T-helper 2 cell treated with Interferon-gamma antibody and Interleukin-4, amounts not matched to agents 5 μg/mL and 100 μg/mL, for 36 hours (primary cell): ENCODE results near the gene ZNF831.

Experiments
- DNase-seq: peaks from one replicate; pipeline ENCODE4 v3.0.0; 2021; ENCODE audit warnings: low spot score
- H3K27ac Mint-ChIP-seq: one replicate; pipeline ENCODE4 v1.8.0; 2021; ENCODE audit warnings: mild to moderate bottlenecking, mixed read lengths
- H3K27me3 Mint-ChIP-seq: one replicate; pipeline ENCODE4 v1.8.0; 2021; ENCODE audit warnings: low read depth, mixed read lengths
- H3K36me3 Mint-ChIP-seq: one replicate; pipeline ENCODE4 v1.8.0; 2021; ENCODE audit warnings: low read depth, mixed read lengths
- H3K4me1 Mint-ChIP-seq: one replicate; pipeline ENCODE4 v1.8.0; 2021; ENCODE audit warnings: low read depth, mixed read lengths
- H3K4me3 Mint-ChIP-seq: one replicate; pipeline ENCODE4 v1.8.0; 2022; ENCODE audit warnings: mild to moderate bottlenecking, moderate library complexity, mixed read lengths
- H3K9me3 Mint-ChIP-seq: one replicate; pipeline ENCODE4 v1.8.0; 2021; ENCODE audit warnings: mixed read lengths

ZNF831 gene

GRCh38 chr20:59232618-59233017 is 69.0 kb downstream of the ZNF831 start:
- no peak overlapping the region for H3K4me3 Mint-ChIP-seq
- H3K36me3 Mint-ChIP-seq, result peaks cover 8% of the 10 kb centered on the region
- H3K4me1 Mint-ChIP-seq, result peaks cover 6% of the 10 kb centered on the region
- no peaks in the 10 kb centered on the region for H3K27me3 Mint-ChIP-seq
- H3K27ac Mint-ChIP-seq, result no peak overlapping the region
- no peak for DNase-seq
- peaks cover 5% of the 10 kb centered on the region for H3K9me3 Mint-ChIP-seq

- H3K4me3 Mint-ChIP-seq, result no peak overlapping the region
- H3K27me3 Mint-ChIP-seq, result no peaks in the 10 kb centered on the region
- H3K4me1 Mint-ChIP-seq, result peaks cover 6% of the 10 kb centered on the region
- H3K36me3 Mint-ChIP-seq, result peaks cover 9% of the 10 kb centered on the region
- H3K27ac Mint-ChIP-seq, result peak overlapping the region; percentile 34
- DNase-seq, result no peak
- no peaks in the 10 kb centered on the region for H3K9me3 Mint-ChIP-seq
Observed at GRCh38 chr20:59235226-59235625, 71.6 kb downstream of the ZNF831 start.

- Mint-ChIP-seq H3K36me3 (peaks cover 22% of the 10 kb centered on the region), H3K9me3 (no peaks in the 10 kb centered on the region), H3K4me1 (peaks cover 9% of the 10 kb centered on the region), H3K27me3 (peaks cover 15% of the 10 kb centered on the region), H3K27ac (no peak overlapping the region), H3K4me3 (no peak overlapping the region)
- no peak for DNase-seq
Observed at GRCh38 chr20:59240006-59240405, 76.4 kb downstream of the ZNF831 start.

GRCh38 chr20:59242714-59243626 is 79.3 kb downstream of the ZNF831 start:
- H3K36me3 Mint-ChIP-seq, result peaks cover 32% of the 10 kb centered on the region
- H3K27me3 Mint-ChIP-seq, result peaks cover 15% of the 10 kb centered on the region
- no peak overlapping the region for H3K27ac Mint-ChIP-seq
- H3K4me1 Mint-ChIP-seq, result peaks cover 5% of the 10 kb centered on the region
- H3K9me3 Mint-ChIP-seq, result no peaks in the 10 kb centered on the region
- no peak overlapping the region for H3K4me3 Mint-ChIP-seq
- DNase-seq, result no peak

- Mint-ChIP-seq H3K4me1 (peaks cover 12% of the 10 kb centered on the region), H3K9me3 (peaks cover 17% of the 10 kb centered on the region), H3K36me3 (peaks cover 46% of the 10 kb centered on the region), H3K27me3 (peaks cover 18% of the 10 kb centered on the region), H3K4me3 (no peak overlapping the region), H3K27ac (no peak overlapping the region)
- no peak for DNase-seq
Observed at GRCh38 chr20:59246691-59247400, 83.2 kb downstream of the ZNF831 start.

- Mint-ChIP-seq H3K27ac (no peak overlapping the region), H3K36me3 (peaks cover 47% of the 10 kb centered on the region), H3K4me3 (no peak overlapping the region), H3K9me3 (peaks cover 25% of the 10 kb centered on the region), H3K27me3 (peaks cover 13% of the 10 kb centered on the region), H3K4me1 (peaks cover 17% of the 10 kb centered on the region)
- DNase-seq, result no peak
Observed at GRCh38 chr20:59247731-59248684, 84.4 kb downstream of the ZNF831 start.

GRCh38 chr20:59250293-59250692 is 86.7 kb downstream of the ZNF831 start:
- Mint-ChIP-seq H3K4me1 (peaks cover 39% of the 10 kb centered on the region), H3K36me3 (peaks cover 45% of the 10 kb centered on the region), H3K27me3 (peaks cover 3% of the 10 kb centered on the region), H3K9me3 (peaks cover 25% of the 10 kb centered on the region), H3K4me3 (no peak overlapping the region), H3K27ac (no peak overlapping the region)
- no peak for DNase-seq

- peaks cover 44% of the 10 kb centered on the region for H3K4me1 Mint-ChIP-seq
Observed at GRCh38 chr20:59253325-59253724, 89.7 kb downstream of the ZNF831 start.

GRCh38 chr20:59253779-59254319 is 90.2 kb downstream of the ZNF831 start:
- H3K36me3 Mint-ChIP-seq, result peaks cover 45% of the 10 kb centered on the region
- peak overlapping the region; percentile 81 for H3K4me3 Mint-ChIP-seq
- H3K9me3 Mint-ChIP-seq, result peaks cover 25% of the 10 kb centered on the region
- peak overlapping the region; percentile 93 for H3K27ac Mint-ChIP-seq
- H3K27me3 Mint-ChIP-seq, result peaks cover 1% of the 10 kb centered on the region
- peaks cover 47% of the 10 kb centered on the region for H3K4me1 Mint-ChIP-seq
- DNase-seq, result peak; percentile 24

More at GRCh38 chr20:59253325-59253724, 89.7 kb downstream of the ZNF831 start:
- peak overlapping the region; percentile 93 for H3K27ac Mint-ChIP-seq
- peaks cover 25% of the 10 kb centered on the region for H3K9me3 Mint-ChIP-seq
- peak overlapping the region; percentile 81 for H3K4me3 Mint-ChIP-seq
- peaks cover 3% of the 10 kb centered on the region for H3K27me3 Mint-ChIP-seq
- H3K36me3 Mint-ChIP-seq, result peaks cover 47% of the 10 kb centered on the region
- no peak for DNase-seq

- Mint-ChIP-seq H3K9me3 (peaks cover 25% of the 10 kb centered on the region), H3K27ac (no peak overlapping the region), H3K36me3 (peaks cover 41% of the 10 kb centered on the region)
Observed at GRCh38 chr20:59255256-59255655, 91.6 kb downstream of the ZNF831 start.

GRCh38 chr20:59258221-59258621 is 94.6 kb downstream of the ZNF831 start:
- peak overlapping the region; percentile 45 for H3K4me3 Mint-ChIP-seq
- H3K36me3 Mint-ChIP-seq, result peaks cover 19% of the 10 kb centered on the region
- peaks cover 19% of the 10 kb centered on the region for H3K27me3 Mint-ChIP-seq
- H3K9me3 Mint-ChIP-seq, result no peaks in the 10 kb centered on the region
- peaks cover 38% of the 10 kb centered on the region for H3K4me1 Mint-ChIP-seq
- no peak for DNase-seq
- peak overlapping the region; percentile 62 for H3K27ac Mint-ChIP-seq

More at GRCh38 chr20:59255256-59255655, 91.6 kb downstream of the ZNF831 start:
- Mint-ChIP-seq H3K4me3 (no peak overlapping the region), H3K4me1 (peaks cover 50% of the 10 kb centered on the region), H3K27me3 (peaks cover 3% of the 10 kb centered on the region)
- no peak for DNase-seq

- H3K4me3 Mint-ChIP-seq, result no peak overlapping the region
- peaks cover 21% of the 10 kb centered on the region for H3K4me1 Mint-ChIP-seq
- no peak for DNase-seq
- no peak overlapping the region for H3K27ac Mint-ChIP-seq
- peaks cover 12% of the 10 kb centered on the region for H3K36me3 Mint-ChIP-seq
- no peaks in the 10 kb centered on the region for H3K9me3 Mint-ChIP-seq
- peaks cover 34% of the 10 kb centered on the region for H3K27me3 Mint-ChIP-seq
Observed at GRCh38 chr20:59259946-59260345, 96.3 kb downstream of the ZNF831 start.

- peaks cover 9% of the 10 kb centered on the region for H3K4me1 Mint-ChIP-seq
- peaks cover 76% of the 10 kb centered on the region for H3K27me3 Mint-ChIP-seq
- no peaks in the 10 kb centered on the region for H3K36me3 Mint-ChIP-seq
- no peak overlapping the region for H3K4me3 Mint-ChIP-seq
- no peak for DNase-seq
- H3K9me3 Mint-ChIP-seq, result no peaks in the 10 kb centered on the region
- no peak overlapping the region for H3K27ac Mint-ChIP-seq
Observed at GRCh38 chr20:59265298-59265697, 101.7 kb downstream of the ZNF831 start.
